Ovary (tissue), 9 donors: ENCODE results near the gene C1orf174. TPM values are rescaled to one million over a fixed set of nuclear protein-coding genes. Genes with fewer than 3 reads are reported as not detected.

Experiments
- DNase-seq, 5 donors: peaks; one replicate each; pipeline ENCODE4 v3.0.0-alpha.2; 2019 to 2020
- H3K27ac ChIP-seq, 2 donors: fragments of 200-600 bp; one replicate each; pipeline versions ENCODE4 v1.5.1 to v1.8.0; 2019 to 2022
- H3K27me3 ChIP-seq: fragments of 200-600 bp; one replicate; pipeline ENCODE4 v1.8.0; 2022
- H3K36me3 ChIP-seq: fragments of 200-600 bp; sonication (generic); one replicate; pipeline ENCODE4 v1.5.1; 2019
- H3K4me1 ChIP-seq: one replicate; pipeline ENCODE4 v1.8.1; 2013; ENCODE audit warnings: mild to moderate bottlenecking, moderate library complexity; ENCODE audit not compliant: insufficient read depth
- H3K4me3 ChIP-seq: fragments of 200-600 bp; sonication (generic); one replicate; pipeline ENCODE4 v1.5.1; 2017
- H3K9me3 ChIP-seq, 2 donors: fragments of 200-600 bp in 1 of 2; sonication (generic) in 1 of 2; one replicate each; pipeline versions ENCODE4 v1.5.1 to v1.8.1; 2013 to 2019; ENCODE audit warnings: mild to moderate bottlenecking in 1 of 2, moderate library complexity in 1 of 2
- EP300 ChIP-seq: sonication (generic); formaldehyde crosslinking; IDR thresholded peaks from one replicate; pipeline ENCODE4 v1.6.1; 2017; ENCODE audit warnings: antibody characterized with exemption
- POLR2A ChIP-seq: fragments of 450-650 bp; IDR thresholded peaks from one replicate; pipeline ENCODE4 v1.6.1; 2017; ENCODE audit warnings: antibody characterized with exemption, mild to moderate bottlenecking, moderate library complexity
- WGBS, 3 donors: extraction: QIAGEN DNeasy Blood & Tissue Kit in 1 of 3; methylation state at CpG; one replicate each; pipeline versions ENCODE4 v1.1.5 to v1.1.7; 2013 to 2017; 5-methylcytosine and 5-hydroxymethylcytosine counted together
- intact Hi-C, 4 donors: fragments of 100-400 bp; cut with DNase I; formaldehyde crosslinking; loops; one replicate each; pipeline versions ENCODE4 v1.11.0 to v1.15.1; 2022 to 2023
- polyA plus RNA-seq, 2 donors: library from polyadenylated mRNA; stranded (reverse); fragments of 200-250 nt in 1 of 2; fragments of 350-450 nt in 1 of 2; fragmentation: Illumina TruSeq in 1 of 2; extraction: RNeasy Lipid Tissue Mini Kit (QIAGEN cat#74804) in 1 of 2; gene quantifications; one replicate each; pipeline ENCODE4 v1.2.3, GENCODE V29; 2013 to 2014
- total RNA-seq, 7 donors: library from RNA; depleted of rRNA in 2 of 7; stranded (reverse); fragments of >200 nt in 2 of 7; fragmentation: NEBNext Ultra II Directional in 3 of 7; extraction: Animal tissue kit (Norgen Biotek cat#: 25700) in 3 of 7; gene quantifications; one replicate each; pipeline versions ENCODE4 v1.1.0 to v1.2.4, GENCODE V29; 2016 to 2023
- TF ChIP-seq, protein P1 (sequence below), 3 donors: fragments of 450-650 bp in 2 of 3; fragments of 200-600 bp in 1 of 3; IDR thresholded peaks; one replicate each; pipeline versions ENCODE4 v1.5.1 to v1.8.0; 2016 to 2022; ENCODE audit warnings: antibody characterized with exemption in 3 of 3, mild to moderate bottlenecking in 1 of 3
- donor health status: DM: no; HTN: no; CAD: no; lungs with moderate emphysema.
- donor health status: DM: no; HTN: no; CAD: no.
- donor health status: Bipolar disorder and iron deficiency.
- donor health status: DM: yes; HTN: yes; CAD: no.
- donor health status: DM: no; HTN: no; CAD: no.
- donor health status: DM: yes; HTN: yes; CAD: no.

Gene C1orf174
- total and polyA plus RNA-seq, 9 donors: 12.9 to 23.9 (median 18.2) TPM

DNA sequence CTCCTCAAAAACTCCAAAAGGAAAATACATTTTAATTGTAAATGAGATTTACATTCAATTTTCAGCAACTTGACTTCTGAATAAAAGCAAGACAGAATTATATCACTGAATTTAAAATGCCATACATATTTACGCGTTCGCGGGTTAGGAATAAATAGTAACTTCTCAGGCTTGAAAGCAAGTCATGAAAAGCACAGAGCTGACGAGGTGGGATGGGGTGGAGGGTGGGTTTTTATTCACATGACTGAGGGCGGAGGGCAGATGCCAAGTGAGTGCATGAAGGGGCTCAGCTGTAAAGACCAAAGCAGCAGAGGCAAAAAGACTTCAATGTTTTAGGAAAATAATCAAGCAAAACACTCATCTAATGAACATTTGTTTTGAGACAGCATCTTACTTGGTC lies 48.8 kb downstream of the C1orf174 start:
- WGBS, 3 donors: 93 to 94% (median 93%) methylated on average over 6 of the region's 6 CpGs
- H3K27me3 ChIP-seq: no peaks in the 10 kb centered on the region
- TF ChIP-seq, protein P1, sequence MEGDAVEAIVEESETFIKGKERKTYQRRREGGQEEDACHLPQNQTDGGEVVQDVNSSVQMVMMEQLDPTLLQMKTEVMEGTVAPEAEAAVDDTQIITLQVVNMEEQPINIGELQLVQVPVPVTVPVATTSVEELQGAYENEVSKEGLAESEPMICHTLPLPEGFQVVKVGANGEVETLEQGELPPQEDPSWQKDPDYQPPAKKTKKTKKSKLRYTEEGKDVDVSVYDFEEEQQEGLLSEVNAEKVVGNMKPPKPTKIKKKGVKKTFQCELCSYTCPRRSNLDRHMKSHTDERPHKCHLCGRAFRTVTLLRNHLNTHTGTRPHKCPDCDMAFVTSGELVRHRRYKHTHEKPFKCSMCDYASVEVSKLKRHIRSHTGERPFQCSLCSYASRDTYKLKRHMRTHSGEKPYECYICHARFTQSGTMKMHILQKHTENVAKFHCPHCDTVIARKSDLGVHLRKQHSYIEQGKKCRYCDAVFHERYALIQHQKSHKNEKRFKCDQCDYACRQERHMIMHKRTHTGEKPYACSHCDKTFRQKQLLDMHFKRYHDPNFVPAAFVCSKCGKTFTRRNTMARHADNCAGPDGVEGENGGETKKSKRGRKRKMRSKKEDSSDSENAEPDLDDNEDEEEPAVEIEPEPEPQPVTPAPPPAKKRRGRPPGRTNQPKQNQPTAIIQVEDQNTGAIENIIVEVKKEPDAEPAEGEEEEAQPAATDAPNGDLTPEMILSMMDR (IDR thresholded peaks at IDR 0.05): no peak
- TF ChIP-seq EP300 (no peak), POLR2A (no peak)
- no peaks in the 10 kb centered on the region for H3K9me3 ChIP-seq
- peaks cover 5% of the 10 kb centered on the region for H3K4me1 ChIP-seq
- no peak overlapping the region for H3K27ac ChIP-seq
- no peaks in the 10 kb centered on the region for H3K36me3 ChIP-seq
- no peak for DNase-seq
- no peak overlapping the region for H3K4me3 ChIP-seq
- intact Hi-C loops: no loop called here

DNA sequence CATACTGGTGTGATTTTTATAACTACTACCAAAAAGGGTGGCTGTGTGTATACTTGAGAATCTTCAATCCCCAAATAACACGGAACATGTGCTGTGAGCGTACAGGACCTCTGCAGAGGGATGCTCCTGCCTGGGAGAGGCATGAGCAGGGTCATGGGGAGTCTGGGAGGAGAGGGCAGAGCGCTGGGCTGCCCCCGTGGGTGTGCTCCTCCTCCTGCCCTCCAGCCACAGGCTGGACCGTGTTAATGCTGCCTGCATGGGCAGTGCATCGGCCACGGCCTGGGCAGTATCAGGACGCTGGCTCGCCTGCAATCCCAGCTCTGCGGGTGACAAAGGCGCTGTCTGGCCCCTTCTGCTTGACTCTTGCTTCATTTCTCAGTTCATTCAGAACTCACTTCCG lies 49.2 kb downstream of the C1orf174 start:
- TF ChIP-seq, protein P1 (IDR thresholded peaks at IDR 0.05): no peak
- Histone ChIP-seq H3K4me1 (peaks cover 4% of the 10 kb centered on the region), H3K27ac (no peak overlapping the region), H3K27me3 (no peaks in the 10 kb centered on the region), H3K4me3 (no peak overlapping the region), H3K9me3 (no peaks in the 10 kb centered on the region), H3K36me3 (no peaks in the 10 kb centered on the region)
- intact Hi-C loops: no loop called here
- 81 to 88% (median 87%) methylated on average over 12 of the region's 12 CpGs for WGBS, 3 donors
- no peak for DNase-seq

DNA sequence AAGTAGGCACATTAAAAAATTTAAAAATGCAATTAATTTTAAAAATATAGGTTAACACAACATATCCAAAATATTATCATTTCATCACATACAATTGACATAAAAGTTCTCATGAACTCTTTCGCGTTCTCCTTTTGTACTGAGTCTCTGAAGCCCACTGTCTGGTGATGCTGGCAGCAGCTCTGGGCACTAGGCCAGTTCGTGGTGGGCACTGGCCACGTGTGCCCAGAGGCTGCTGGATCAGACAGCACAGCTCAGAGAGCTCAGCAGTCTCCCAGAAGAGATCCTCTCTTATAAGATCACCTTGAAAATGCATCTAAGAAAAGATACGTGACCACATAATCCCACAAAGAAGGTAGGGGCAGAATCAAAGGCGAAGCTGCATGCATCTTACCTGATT lies 53.0 kb downstream of the C1orf174 start:
- 76 to 82% (median 80%) methylated on average over 6 of the region's 6 CpGs for WGBS, 3 donors

GRCh38 chr1:3846541-3846940 lies 53.5 kb downstream of the C1orf174 start:
- Histone ChIP-seq H3K4me3 (no peak overlapping the region), H3K27me3 (no peaks in the 10 kb centered on the region), H3K4me1 (no peaks in the 10 kb centered on the region), H3K27ac (no peak overlapping the region), H3K36me3 (no peaks in the 10 kb centered on the region), H3K9me3 (no peaks in the 10 kb centered on the region)
- TF ChIP-seq POLR2A (no peak), EP300 (no peak)
- TF ChIP-seq, protein P1 (IDR thresholded peaks at IDR 0.05): no peak
- WGBS, 3 donors: 83 to 94% (median 87%) methylated on average over 3 of the region's 3 CpGs
- DNase-seq: no peak
- intact Hi-C loops: no loop called here

More for the DNA sequence above, 53.0 kb downstream of the C1orf174 start:
- Histone ChIP-seq H3K4me1 (no peaks in the 10 kb centered on the region), H3K4me3 (no peak overlapping the region), H3K36me3 (no peaks in the 10 kb centered on the region), H3K9me3 (no peaks in the 10 kb centered on the region), H3K27ac (no peak overlapping the region), H3K27me3 (no peaks in the 10 kb centered on the region)
- TF ChIP-seq POLR2A (no peak), EP300 (no peak)
- TF ChIP-seq, protein P1 (IDR thresholded peaks at IDR 0.05): no peak
- intact Hi-C loops: no loop called here
- no peak for DNase-seq

DNA sequence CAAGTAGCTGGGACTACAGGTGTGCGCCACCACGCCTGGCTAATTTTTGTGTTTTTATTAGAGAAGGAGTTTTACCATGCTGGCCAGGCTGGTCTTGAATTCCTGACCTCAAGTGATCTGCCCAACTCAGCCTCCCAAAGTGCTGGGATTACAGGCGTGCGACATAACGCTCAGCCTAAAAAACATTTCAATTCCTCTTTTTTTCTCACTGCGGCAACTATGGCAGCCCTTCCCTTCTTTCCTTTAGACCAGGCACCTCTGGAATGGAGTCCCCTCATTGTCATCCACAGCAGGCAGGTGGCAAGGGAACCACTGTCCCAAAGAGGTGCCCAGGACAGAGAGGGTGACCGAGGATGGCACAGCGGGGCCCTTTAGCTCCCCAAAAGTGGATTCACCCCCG lies 57.2 kb downstream of the C1orf174 start:
- no peaks in the 10 kb centered on the region for H3K9me3 ChIP-seq
- no peaks in the 10 kb centered on the region for H3K27me3 ChIP-seq
- H3K4me1 ChIP-seq: no peaks in the 10 kb centered on the region
- TF ChIP-seq POLR2A: no peak
- TF ChIP-seq EP300: no peak
- TF ChIP-seq, protein P1 (IDR thresholded peaks at IDR 0.05): no peak
- intact Hi-C loops: no loop called here
- no peaks in the 10 kb centered on the region for H3K36me3 ChIP-seq
- 91 to 99% (median 99%) methylated on average over 9 of the region's 9 CpGs for WGBS, 3 donors
- DNase-seq: no peak
- no peak overlapping the region for H3K4me3 ChIP-seq
- H3K27ac ChIP-seq: no peak overlapping the region
